GM23338 (cell line): ENCODE data around the gene TRIM32. TPM values are rescaled to one million over a fixed set of nuclear protein-coding genes. Genes with fewer than 3 reads are reported as not detected.

ENCODE experiments used
- ATAC-seq: fragments of 200-7000 bp; cut with Tn5 transposase; 3 replicates; pipeline ENCODE4 v1.9.1; 2020
- DNase-seq: peaks from one replicate; pipeline ENCODE4 v3.0.0-alpha.2; 2015; ENCODE audit warnings: low spot score
- H2AFZ ChIP-seq: fragments of 200-600 bp; sonication (generic); 2 replicates; pipeline ENCODE4 v1.8.0; 2016; ENCODE audit warnings: antibody characterized with exemption, mild to moderate bottlenecking, moderate library complexity
- H3F3A ChIP-seq: fragments of 200-600 bp; sonication (generic); replicated peaks from 2 replicates; pipeline ENCODE4 v1.8.0; 2017; ENCODE audit warnings: antibody characterized with exemption, mixed run types, low read depth
- H3K27ac ChIP-seq: fragments of 200-600 bp; sonication (generic); 2 replicates; pipeline ENCODE4 v1.6.1; 2016; ENCODE audit warnings: low read depth
- H3K27me3 ChIP-seq: fragments of 200-600 bp; sonication (generic); 2 replicates; pipeline ENCODE4 v1.8.0; 2016; ENCODE audit warnings: mild to moderate bottlenecking, mixed run types, moderate library complexity; ENCODE audit not compliant: insufficient read depth
- H3K36me3 ChIP-seq: fragments of 200-600 bp; sonication (generic); 2 replicates; pipeline ENCODE4 v1.8.0; 2016; ENCODE audit warnings: mild to moderate bottlenecking; ENCODE audit not compliant: insufficient read depth
- H3K4me1 ChIP-seq: fragments of 200-600 bp; sonication (generic); 2 replicates; pipeline ENCODE4 v1.8.0; 2016; ENCODE audit warnings: mild to moderate bottlenecking, moderate library complexity; ENCODE audit not compliant: insufficient read depth
- H3K4me2 ChIP-seq: fragments of 200-600 bp; sonication (generic); 2 replicates; pipeline ENCODE4 v1.7.1; 2017; ENCODE audit warnings: mixed run types
- H3K4me3 ChIP-seq: fragments of 200-600 bp; sonication (generic); 2 replicates; pipeline ENCODE4 v1.6.1; 2016; ENCODE audit warnings: mixed run types
- H3K79me2 ChIP-seq: fragments of 200-600 bp; sonication (generic); replicated peaks from 2 replicates; pipeline ENCODE4 v1.8.0; 2017; ENCODE audit warnings: mild to moderate bottlenecking; ENCODE audit not compliant: insufficient read depth
- H3K9me2 ChIP-seq: fragments of 200-600 bp; sonication (generic); 2 replicates; pipeline ENCODE4 v1.8.0; 2017; ENCODE audit not compliant: insufficient read depth
- H4K20me1 ChIP-seq: fragments of 200-600 bp; sonication (generic); replicated peaks from 2 replicates; pipeline ENCODE4 v1.8.0; 2017; ENCODE audit warnings: mild to moderate bottlenecking; ENCODE audit not compliant: insufficient read depth
- H3K27ac Mint-ChIP-seq: 2 replicates; pipeline ENCODE4 v1.8.0; 2020; ENCODE audit warnings: inconsistent platforms, mild to moderate bottlenecking, moderate library complexity, mixed read lengths
- H3K27me3 Mint-ChIP-seq: 3 replicates; pipeline ENCODE4 v1.8.0; 2022; ENCODE audit warnings: low read depth, mild to moderate bottlenecking, moderate library complexity, mixed read lengths, inconsistent platforms; ENCODE audit not compliant: insufficient read depth, poor library complexity
- H3K36me3 Mint-ChIP-seq: 3 replicates; pipeline ENCODE4 v1.8.0; 2021; ENCODE audit warnings: low read depth, mild to moderate bottlenecking, inconsistent platforms, moderate library complexity, mixed read lengths
- H3K4me1 Mint-ChIP-seq: 3 replicates; pipeline ENCODE4 v1.8.0; 2020; ENCODE audit warnings: mild to moderate bottlenecking, inconsistent platforms, mixed read lengths
- H3K4me3 Mint-ChIP-seq: 3 replicates; pipeline ENCODE4 v1.8.0; 2021; ENCODE audit warnings: moderate library complexity, mild to moderate bottlenecking, inconsistent platforms, mixed read lengths
- H3K9me3 Mint-ChIP-seq: 3 replicates; pipeline ENCODE4 v1.8.0; 2020; ENCODE audit warnings: moderate library complexity, mild to moderate bottlenecking, inconsistent platforms, mixed read lengths
- EZH2 ChIP-seq: fragments of 200-600 bp; sonication (generic); IDR thresholded peaks from one replicate; pipeline ENCODE4 v1.8.0; 2017; ENCODE audit warnings: antibody characterized with exemption, mild to moderate bottlenecking, low read depth; ENCODE audit not compliant: unreplicated experiment
- NANOG ChIP-seq: IDR thresholded peaks from 2 replicates; pipeline ENCODE4 v1.6.1; 2016; ENCODE audit warnings: antibody characterized with exemption, borderline replicate concordance
- POLR2AphosphoS5 ChIP-seq: IDR thresholded peaks from 2 replicates; pipeline ENCODE4 v1.6.1; 2016; ENCODE audit warnings: antibody characterized with exemption, low read depth
- ZNF114 ChIP-seq: fragments of 250-450 bp; sonication (Bioruptor Pico); IDR thresholded peaks from 2 replicates; pipeline ENCODE4 v1.5.0; 2020; ENCODE audit warnings: mild to moderate bottlenecking, moderate library complexity
- ZNF331 ChIP-seq: fragments of 250-450 bp; sonication (Bioruptor Pico); IDR thresholded peaks from 2 replicates; pipeline ENCODE4 v1.5.0; 2020; ENCODE audit warnings: low read depth, mild to moderate bottlenecking, moderate library complexity
- polyA plus RNA-seq: library from polyadenylated mRNA; unstranded; fragments of >200 nt; fragmentation: Nextera tagmentation; extraction: Ambion mirVana; gene quantifications from 2 replicates; pipeline ENCODE4 v1.2.1, GENCODE V29; 2016
- total RNA-seq: library from RNA; depleted of rRNA; stranded (reverse); fragments of >200 nt; shearing (Covaris generic); gene quantifications from 2 replicates; pipeline ENCODE4 v1.2.3, GENCODE V29; 2014
- TF ChIP-seq, protein P1 (sequence below): fragments of 250-450 bp; sonication (Bioruptor Pico); IDR thresholded peaks from 2 replicates; pipeline ENCODE4 v1.5.0; 2020; ENCODE audit warnings: mild to moderate bottlenecking, moderate library complexity

The TRIM32 gene
- total and polyA plus RNA-seq, 2 experiments from 2014 or later = 6.7 to 16.3 TPM

DNA sequence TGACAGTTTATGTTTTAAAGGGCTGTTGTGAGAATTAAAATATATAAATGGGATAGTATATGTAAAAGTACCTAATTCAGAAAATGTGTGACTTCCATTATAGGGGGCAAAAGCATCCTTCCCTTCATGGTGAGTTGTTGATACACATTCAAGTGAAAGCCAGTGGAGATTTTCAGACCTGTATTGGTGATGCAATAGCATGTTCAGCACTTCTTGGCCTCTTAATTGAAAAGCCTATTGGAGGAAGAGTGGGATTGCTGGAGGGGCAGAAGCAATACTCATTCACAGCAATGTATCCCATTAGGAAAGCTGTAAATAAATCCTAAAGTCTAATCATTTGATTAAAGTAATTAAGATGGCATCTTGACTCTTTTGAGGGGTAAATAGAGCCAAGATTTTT lies 17.4 kb downstream of the TRIM32 start (continued):
- TF ChIP-seq ZNF114 (no peak), EZH2 (no peak), NANOG (no peak), ZNF331 (CRISPR knock-in tag) (no peak), POLR2AphosphoS5 (no peak)

DNA sequence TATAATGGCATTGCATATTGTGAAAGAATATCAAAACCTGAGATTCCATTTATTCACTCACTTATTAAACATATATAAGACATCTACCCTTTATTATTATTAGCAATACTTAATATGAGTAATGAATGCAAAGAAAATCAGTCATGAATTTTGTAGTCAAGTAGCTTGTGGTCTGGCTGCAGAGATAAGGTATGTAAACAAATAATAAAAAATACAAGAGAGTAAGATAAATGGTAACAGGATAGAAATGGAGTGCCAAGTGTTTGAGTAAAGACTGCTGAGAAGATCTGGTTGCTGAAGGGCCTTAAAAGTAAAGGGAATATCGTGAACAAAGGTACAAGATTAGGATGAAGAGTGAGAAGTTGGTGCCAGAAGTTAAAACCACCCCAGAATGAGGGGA lies 18.4 kb downstream of the TRIM32 start:
- Histone ChIP-seq H3K4me3 (no peak overlapping the region), H3K79me2 (no peaks in the 10 kb centered on the region), H3K9me2 (no peaks in the 10 kb centered on the region), H3K27me3 (no peaks in the 10 kb centered on the region), H3K27ac (no peak overlapping the region), H3K4me2 (no peak overlapping the region), H3F3A (no peaks in the 10 kb centered on the region), H3K36me3 (no peaks in the 10 kb centered on the region), H4K20me1 (0 out of 2 replicates have a peak, but pooled peaks cover 4% of the 10 kb centered on the region), H2AFZ (no peak overlapping the region), H3K4me1 (peaks cover 6% of the 10 kb centered on the region; the same call in 1 of the 2 replicates)
- TF ChIP-seq EZH2 (no peak), POLR2AphosphoS5 (no peak)
- TF ChIP-seq, protein P1, sequence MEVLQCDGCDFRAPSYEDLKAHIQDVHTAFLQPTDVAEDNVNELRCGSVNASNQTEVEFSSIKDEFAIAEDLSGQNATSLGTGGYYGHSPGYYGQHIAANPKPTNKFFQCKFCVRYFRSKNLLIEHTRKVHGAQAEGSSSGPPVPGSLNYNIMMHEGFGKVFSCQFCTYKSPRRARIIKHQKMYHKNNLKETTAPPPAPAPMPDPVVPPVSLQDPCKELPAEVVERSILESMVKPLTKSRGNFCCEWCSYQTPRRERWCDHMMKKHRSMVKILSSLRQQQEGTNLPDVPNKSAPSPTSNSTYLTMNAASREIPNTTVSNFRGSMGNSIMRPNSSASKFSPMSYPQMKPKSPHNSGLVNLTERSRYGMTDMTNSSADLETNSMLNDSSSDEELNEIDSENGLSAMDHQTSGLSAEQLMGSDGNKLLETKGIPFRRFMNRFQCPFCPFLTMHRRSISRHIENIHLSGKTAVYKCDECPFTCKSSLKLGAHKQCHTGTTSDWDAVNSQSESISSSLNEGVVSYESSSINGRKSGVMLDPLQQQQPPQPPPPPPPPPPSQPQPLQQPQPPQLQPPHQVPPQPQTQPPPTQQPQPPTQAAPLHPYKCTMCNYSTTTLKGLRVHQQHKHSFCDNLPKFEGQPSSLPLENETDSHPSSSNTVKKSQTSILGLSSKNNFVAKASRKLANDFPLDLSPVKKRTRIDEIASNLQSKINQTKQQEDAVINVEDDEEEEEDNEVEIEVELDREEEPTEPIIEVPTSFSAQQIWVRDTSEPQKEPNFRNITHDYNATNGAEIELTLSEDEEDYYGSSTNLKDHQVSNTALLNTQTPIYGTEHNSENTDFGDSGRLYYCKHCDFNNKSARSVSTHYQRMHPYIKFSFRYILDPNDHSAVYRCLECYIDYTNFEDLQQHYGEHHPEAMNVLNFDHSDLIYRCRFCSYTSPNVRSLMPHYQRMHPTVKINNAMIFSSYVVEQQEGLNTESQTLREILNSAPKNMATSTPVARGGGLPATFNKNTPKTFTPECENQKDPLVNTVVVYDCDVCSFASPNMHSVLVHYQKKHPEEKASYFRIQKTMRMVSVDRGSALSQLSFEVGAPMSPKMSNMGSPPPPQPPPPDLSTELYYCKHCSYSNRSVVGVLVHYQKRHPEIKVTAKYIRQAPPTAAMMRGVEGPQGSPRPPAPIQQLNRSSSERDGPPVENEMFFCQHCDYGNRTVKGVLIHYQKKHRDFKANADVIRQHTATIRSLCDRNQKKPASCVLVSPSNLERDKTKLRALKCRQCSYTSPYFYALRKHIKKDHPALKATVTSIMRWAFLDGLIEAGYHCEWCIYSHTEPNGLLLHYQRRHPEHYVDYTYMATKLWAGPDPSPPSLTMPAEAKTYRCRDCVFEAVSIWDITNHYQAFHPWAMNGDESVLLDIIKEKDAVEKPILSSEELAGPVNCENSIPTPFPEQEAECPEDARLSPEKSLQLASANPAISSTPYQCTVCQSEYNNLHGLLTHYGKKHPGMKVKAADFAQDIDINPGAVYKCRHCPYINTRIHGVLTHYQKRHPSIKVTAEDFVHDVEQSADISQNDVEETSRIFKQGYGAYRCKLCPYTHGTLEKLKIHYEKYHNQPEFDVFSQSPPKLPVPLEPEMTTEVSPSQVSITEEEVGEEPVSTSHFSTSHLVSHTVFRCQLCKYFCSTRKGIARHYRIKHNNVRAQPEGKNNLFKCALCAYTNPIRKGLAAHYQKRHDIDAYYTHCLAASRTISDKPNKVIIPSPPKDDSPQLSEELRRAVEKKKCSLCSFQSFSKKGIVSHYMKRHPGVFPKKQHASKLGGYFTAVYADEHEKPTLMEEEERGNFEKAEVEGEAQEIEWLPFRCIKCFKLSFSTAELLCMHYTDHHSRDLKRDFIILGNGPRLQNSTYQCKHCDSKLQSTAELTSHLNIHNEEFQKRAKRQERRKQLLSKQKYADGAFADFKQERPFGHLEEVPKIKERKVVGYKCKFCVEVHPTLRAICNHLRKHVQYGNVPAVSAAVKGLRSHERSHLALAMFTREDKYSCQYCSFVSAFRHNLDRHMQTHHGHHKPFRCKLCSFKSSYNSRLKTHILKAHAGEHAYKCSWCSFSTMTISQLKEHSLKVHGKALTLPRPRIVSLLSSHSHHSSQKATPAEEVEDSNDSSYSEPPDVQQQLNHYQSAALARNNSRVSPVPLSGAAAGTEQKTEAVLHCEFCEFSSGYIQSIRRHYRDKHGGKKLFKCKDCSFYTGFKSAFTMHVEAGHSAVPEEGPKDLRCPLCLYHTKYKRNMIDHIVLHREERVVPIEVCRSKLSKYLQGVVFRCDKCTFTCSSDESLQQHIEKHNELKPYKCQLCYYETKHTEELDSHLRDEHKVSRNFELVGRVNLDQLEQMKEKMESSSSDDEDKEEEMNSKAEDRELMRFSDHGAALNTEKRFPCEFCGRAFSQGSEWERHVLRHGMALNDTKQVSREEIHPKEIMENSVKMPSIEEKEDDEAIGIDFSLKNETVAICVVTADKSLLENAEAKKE = no peak
- Mint-ChIP-seq H3K4me3 (no peak overlapping the region), H3K27me3 (peaks cover 1% of the 10 kb centered on the region), H3K36me3 (no peaks in the 10 kb centered on the region; the same call in 1 of the 3 replicates), H3K27ac (no peak overlapping the region), H3K9me3 (no peaks in the 10 kb centered on the region), H3K4me1 (peaks cover 10% of the 10 kb centered on the region; the same call in 2 of the 3 replicates)
- DNase-seq (no peak), ATAC-seq (no peak)
